Activated CD4-positive, alpha-beta T cell treated with anti-CD3 and anti-CD28 coated beads for 48 hours (primary cell): ENCODE results near the gene RAG1.

Experiments
- DNase-seq: peaks from one replicate; pipeline ENCODE4 v3.0.0-alpha.2; 2020

The RAG1 gene

GRCh38 chr11:36591433-36591832 is 23.6 kb downstream of the RAG1 start:
- no peak for DNase-seq

GRCh38 chr11:36594316-36594989 is 26.6 kb downstream of the RAG1 start, which contains the start of gene IFTAP:
TSS of gene IFTAP (plus strand) at chr11:36594502. CDS start at chr11:36610104, 15,602 bp downstream.
- peak; percentile 47 for DNase-seq

GRCh38 chr11:36596880-36597279 is 29.1 kb downstream of the RAG1 start:
- no peak for DNase-seq

- DNase-seq = no peak
Measured at GRCh38 chr11:36598051-36598450, 30.2 kb downstream of the RAG1 start, which contains the start of gene RAG2. TSS of gene RAG2 (minus strand) at chr11:36598236. CDS start at chr11:36594168, 4,068 bp downstream.

- no peak for DNase-seq
Measured at GRCh38 chr11:36600180-36600579, 32.4 kb downstream of the RAG1 start.

- DNase-seq = no peak
Measured at GRCh38 chr11:36601155-36601554, 33.3 kb downstream of the RAG1 start.

GRCh38 chr11:36602135-36602534 is 34.3 kb downstream of the RAG1 start:
- no peak for DNase-seq

GRCh38 chr11:36605221-36606216 is 37.7 kb downstream of the RAG1 start:
- DNase-seq = no peak

GRCh38 chr11:36608491-36609199 is 40.8 kb downstream of the RAG1 start:
- no peak for DNase-seq

GRCh38 chr11:36609383-36609782 is 41.6 kb downstream of the RAG1 start:
- no peak for DNase-seq

GRCh38 chr11:36615826-36616225 is 48.0 kb downstream of the RAG1 start:
- no peak for DNase-seq

- DNase-seq = no peak
Measured at GRCh38 chr11:36617543-36618362, 49.9 kb downstream of the RAG1 start.

GRCh38 chr11:36618363-36619047 is 50.7 kb downstream of the RAG1 start:
- no peak for DNase-seq

GRCh38 chr11:36619502-36619901 is 51.7 kb downstream of the RAG1 start:
- DNase-seq = no peak

GRCh38 chr11:36620246-36620645 is 52.4 kb downstream of the RAG1 start:
- no peak for DNase-seq

- DNase-seq = peak; percentile 2
Measured at GRCh38 chr11:36622431-36623136, 54.8 kb downstream of the RAG1 start.

- no peak for DNase-seq
Measured at GRCh38 chr11:36623494-36623893, 55.7 kb downstream of the RAG1 start.

GRCh38 chr11:36627006-36627405 is 59.2 kb downstream of the RAG1 start:
- DNase-seq = no peak

- DNase-seq = no peak
Measured at GRCh38 chr11:36627471-36627870, 59.7 kb downstream of the RAG1 start.

- no peak for DNase-seq
Measured at GRCh38 chr11:36628141-36628540, 60.3 kb downstream of the RAG1 start.

- DNase-seq = no peak
Measured at GRCh38 chr11:36628765-36629244, 61.0 kb downstream of the RAG1 start.
